Mammary epithelial cell (primary cell): ENCODE results near the gene C19orf33.

Experiments used
- CTCF ChIP-seq, 2 donors: IDR thresholded peaks in 1 of 2; conservative IDR thresholded peaks in 1 of 2; 2 replicates each; pipeline ENCODE4 v1.5.1; 2011 to 2012; ENCODE audit warnings: inconsistent platforms in 2 of 2, low read length in 2 of 2, mild to moderate bottlenecking in 2 of 2, control low read depth in 1 of 2, low read depth in 1 of 2; ENCODE audit not compliant: insufficient read depth in 1 of 2; ENCODE audit errors: extremely low read depth in 1 of 2
- EZH2 ChIP-seq: IDR thresholded peaks from 2 replicates; pipeline ENCODE4 v1.6.1; 2012; ENCODE audit warnings: low read length, inconsistent platforms, borderline replicate concordance

GRCh38 chr19:38352611-38353010, 48.6 kb downstream of the C19orf33 start:
- TF ChIP-seq CTCF (conservative IDR thresholded peaks at IDR 0.05 in 1 of 2, IDR thresholded peaks at IDR 0.05 in 1 of 2; ENCODE audit: extremely low read depth in 1 of 2, insufficient read depth in 1 of 2, low read depth in 1 of 2, low read length in 2 of 2) (no peak), EZH2 (no peak)
